ENCODE data around the gene SRRM4. TPM values are rescaled to one million over a fixed set of nuclear protein-coding genes. Genes with fewer than 3 reads are reported as not detected.

The SRRM4 gene
- under 1 TPM; under 0.01 TPM for polyA plus RNA-seq

DNA sequence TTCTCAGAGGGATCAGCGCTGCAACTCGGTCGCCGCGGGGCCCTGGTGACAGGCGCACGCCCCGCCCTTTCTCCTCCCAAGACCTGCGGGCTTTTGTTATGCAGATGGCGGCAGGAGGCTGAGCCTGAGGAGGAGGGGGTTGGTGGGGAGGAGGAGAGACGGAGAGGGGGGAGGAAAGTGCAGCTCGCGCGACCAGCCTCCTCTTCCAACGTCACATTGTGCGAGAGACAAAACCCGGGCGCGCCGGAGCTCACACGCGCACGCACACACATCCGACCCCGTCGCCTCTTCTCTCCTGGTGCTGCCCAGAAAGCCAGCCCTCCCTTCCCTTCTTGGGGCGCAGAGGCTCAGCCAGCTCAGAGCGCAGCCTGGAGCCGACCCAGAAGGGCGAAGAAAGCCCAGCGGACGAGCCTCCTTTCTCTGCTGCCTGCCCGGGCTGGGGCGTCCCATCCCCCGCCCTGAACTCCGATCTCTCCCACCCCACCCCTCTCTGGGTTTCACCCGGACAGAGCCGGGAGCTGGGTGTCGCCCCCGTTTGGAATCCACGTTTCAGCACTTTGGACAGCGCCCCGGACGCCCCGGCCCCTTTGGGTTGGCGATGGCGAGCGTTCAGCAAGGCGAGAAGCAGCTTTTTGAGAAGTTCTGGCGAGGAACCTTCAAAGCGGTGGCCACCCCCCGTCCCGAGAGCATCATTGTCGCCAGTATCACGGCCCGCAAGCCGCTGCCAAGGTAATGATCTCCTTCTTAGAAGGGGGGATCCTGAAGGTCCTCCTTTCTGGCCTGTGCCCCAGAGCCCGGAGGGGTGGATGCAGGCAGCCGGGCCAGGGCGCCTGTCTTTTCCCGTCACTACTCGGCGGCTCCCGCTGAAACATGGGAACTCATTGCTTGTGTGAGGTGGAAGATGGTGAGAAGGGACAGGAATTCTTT is at the start of gene SRRM4:
Gene SRRM4, plus strand, starts transcription at position 257 of the 927 bp plus-strand sequence. Its CDS starts 342 bp downstream, at position 599.
- Histone ChIP-seq H3K4me1 (ENCODE audit: control insufficient read depth in 2 of 2, insufficient read depth in 2 of 2, low read length in 1 of 2) (peaks cover 0 to 2% of the 10 kb centered on the region in 2 donors), H3K27ac (ENCODE audit: low read depth in 2 of 2, low read length in 1 of 2) (no peak within 1 kb of the TSS), H3K27me3 (ENCODE audit: control insufficient read depth in 1 of 2, insufficient read depth in 2 of 2, low read length in 2 of 2) (peaks cover 7 to 12% of the 10 kb centered on the region in 2 donors), H3K9me3 (ENCODE audit: control insufficient read depth in 2 of 2, insufficient read depth in 1 of 2, low read depth in 1 of 2, low read length in 1 of 2) (no peaks in the 10 kb centered on the region), H3K36me3 (ENCODE audit: control insufficient read depth in 2 of 2, insufficient read depth in 2 of 2, low read length in 1 of 2) (no peaks in the 10 kb centered on the region), H3K4me3 (ENCODE audit: low read depth in 1 of 2, low read length in 2 of 2) (no peak within 1 kb of the TSS)
- WGBS, 2 donors = 3 to 5% methylated on average over 63 to 64 of the region's 64 CpGs

- H3K4me3 ChIP-seq (ENCODE audit: low read depth in 1 of 2, low read length in 2 of 2) = no peak overlapping the region
- no peaks in the 10 kb centered on the region for H3K36me3 ChIP-seq (ENCODE audit: control insufficient read depth in 2 of 2, insufficient read depth in 2 of 2, low read length in 1 of 2)
- H3K27me3 ChIP-seq (ENCODE audit: control insufficient read depth in 1 of 2, insufficient read depth in 2 of 2, low read length in 2 of 2) = no peaks in the 10 kb centered on the region
- H3K4me1 ChIP-seq (ENCODE audit: control insufficient read depth in 2 of 2, insufficient read depth in 2 of 2, low read length in 1 of 2) = no peaks in the 10 kb centered on the region
- WGBS, 2 donors = 54 to 62% methylated on average over 10 of the region's 10 CpGs
- H3K9me3 ChIP-seq (ENCODE audit: control insufficient read depth in 2 of 2, insufficient read depth in 1 of 2, low read depth in 1 of 2, low read length in 1 of 2) = peaks cover 0 to 2% of the 10 kb centered on the region in 2 donors
- H3K27ac ChIP-seq (ENCODE audit: low read depth in 2 of 2, low read length in 1 of 2) = no peak overlapping the region
These were observed 35.1 kb upstream of the SRRM4 start for GRCh38 chr12:118946256-118946655.

DNA sequence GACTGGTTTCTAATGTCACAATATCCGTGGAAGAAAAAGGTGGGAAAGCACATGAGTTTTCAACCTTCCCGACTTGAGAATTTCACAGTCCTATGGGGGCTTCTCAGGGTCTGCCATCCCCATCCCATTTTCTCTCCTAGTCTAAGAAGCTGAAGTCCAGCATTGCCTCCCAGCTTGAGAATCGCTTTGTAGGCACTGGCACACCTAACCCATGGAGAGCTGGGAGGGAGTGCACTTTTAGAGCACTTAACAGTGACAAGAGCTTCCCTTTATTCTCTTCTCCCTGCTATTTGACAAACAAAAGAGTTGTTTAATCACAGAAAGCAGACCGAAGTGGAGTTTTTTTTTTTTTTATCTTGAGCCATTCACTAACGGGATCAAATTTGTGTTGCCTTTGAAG is 22.8 kb upstream of the SRRM4 start:
- Histone ChIP-seq H3K36me3 (ENCODE audit: control insufficient read depth in 2 of 2, insufficient read depth in 2 of 2, low read length in 1 of 2) (no peaks in the 10 kb centered on the region), H3K27ac (ENCODE audit: low read depth in 2 of 2, low read length in 1 of 2) (no peak overlapping the region), H3K9me3 (ENCODE audit: control insufficient read depth in 2 of 2, insufficient read depth in 1 of 2, low read depth in 1 of 2, low read length in 1 of 2) (no peaks in the 10 kb centered on the region), H3K27me3 (ENCODE audit: control insufficient read depth in 1 of 2, insufficient read depth in 2 of 2, low read length in 2 of 2) (no peaks in the 10 kb centered on the region), H3K4me3 (ENCODE audit: low read depth in 1 of 2, low read length in 2 of 2) (no peak overlapping the region), H3K4me1 (ENCODE audit: control insufficient read depth in 2 of 2, insufficient read depth in 2 of 2, low read length in 1 of 2) (no peaks in the 10 kb centered on the region)
- 43 to 52% methylated on average over 5 of the region's 5 CpGs for WGBS, 2 donors

DNA sequence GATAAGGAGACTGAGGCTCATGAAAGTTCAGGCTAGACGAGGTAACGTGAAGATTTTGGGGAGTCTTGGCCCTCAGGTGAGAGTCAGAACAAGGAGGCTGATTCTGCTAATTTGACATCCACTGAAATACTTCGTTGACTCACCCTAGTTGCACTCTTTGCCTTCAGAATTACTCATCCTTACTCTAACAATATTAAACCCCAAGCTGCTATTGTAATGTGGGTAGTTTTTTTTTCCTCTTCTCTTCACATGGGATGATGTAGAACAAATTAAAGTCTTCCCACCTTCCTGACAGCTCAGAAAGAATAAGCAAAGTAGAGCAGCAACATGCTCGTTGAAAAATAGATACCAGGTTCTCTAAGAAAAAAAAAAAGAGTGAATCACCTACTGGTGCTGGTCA is 22.0 kb upstream of the SRRM4 start:
- Histone ChIP-seq H3K4me1 (ENCODE audit: control insufficient read depth in 2 of 2, insufficient read depth in 2 of 2, low read length in 1 of 2) (no peaks in the 10 kb centered on the region), H3K27me3 (ENCODE audit: control insufficient read depth in 1 of 2, insufficient read depth in 2 of 2, low read length in 2 of 2) (no peaks in the 10 kb centered on the region)

DNA sequence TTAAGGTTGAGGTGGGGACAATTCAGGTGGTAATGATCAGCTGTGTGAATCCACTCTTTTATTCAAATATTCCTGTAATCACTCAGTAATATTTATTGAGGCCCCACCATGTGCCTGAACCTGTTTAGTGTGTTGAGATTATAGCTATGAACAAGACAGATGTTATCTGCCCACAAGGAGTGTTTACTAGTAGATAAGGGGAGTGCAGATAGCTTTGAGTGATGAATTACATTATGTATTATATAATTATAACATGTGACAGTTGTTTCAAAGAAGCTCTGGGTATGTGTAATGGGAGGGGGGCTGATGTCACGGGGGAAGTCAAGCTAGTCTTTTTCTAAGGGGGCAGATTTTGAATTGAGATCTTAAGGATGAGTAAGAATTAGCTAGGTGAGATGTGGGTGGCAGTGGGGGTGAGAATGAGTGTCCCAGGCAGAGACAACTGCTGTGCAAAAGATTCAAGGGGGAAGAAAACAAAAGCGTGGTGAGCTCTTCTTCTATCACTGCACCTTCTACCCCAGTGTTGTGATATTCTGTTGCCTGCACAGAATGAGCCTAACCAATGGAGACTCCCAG is 21.3 kb upstream of the SRRM4 start:
- H3K27ac ChIP-seq (ENCODE audit: low read depth in 2 of 2, low read length in 1 of 2) = no peak overlapping the region
- no peaks in the 10 kb centered on the region for H3K27me3 ChIP-seq (ENCODE audit: control insufficient read depth in 1 of 2, insufficient read depth in 2 of 2, low read length in 2 of 2)
- no peaks in the 10 kb centered on the region for H3K36me3 ChIP-seq (ENCODE audit: control insufficient read depth in 2 of 2, insufficient read depth in 2 of 2, low read length in 1 of 2)
- H3K9me3 ChIP-seq (ENCODE audit: control insufficient read depth in 2 of 2, insufficient read depth in 1 of 2, low read depth in 1 of 2, low read length in 1 of 2) = no peaks in the 10 kb centered on the region
- H3K4me3 ChIP-seq (ENCODE audit: low read depth in 1 of 2, low read length in 2 of 2) = no peak overlapping the region
- no peaks in the 10 kb centered on the region for H3K4me1 ChIP-seq (ENCODE audit: control insufficient read depth in 2 of 2, insufficient read depth in 2 of 2, low read length in 1 of 2)
- 45 to 54% methylated on average over 2 of the region's 2 CpGs for WGBS, 2 donors

More for the DNA sequence above, 22.0 kb upstream of the SRRM4 start:
- H3K4me3 ChIP-seq (ENCODE audit: low read depth in 1 of 2, low read length in 2 of 2) = no peak overlapping the region
- 53 to 56% methylated on average over 4 of the region's 4 CpGs for WGBS, 2 donors
- H3K27ac ChIP-seq (ENCODE audit: low read depth in 2 of 2, low read length in 1 of 2) = no peak overlapping the region
- H3K9me3 ChIP-seq (ENCODE audit: control insufficient read depth in 2 of 2, insufficient read depth in 1 of 2, low read depth in 1 of 2, low read length in 1 of 2) = no peaks in the 10 kb centered on the region
- no peaks in the 10 kb centered on the region for H3K36me3 ChIP-seq (ENCODE audit: control insufficient read depth in 2 of 2, insufficient read depth in 2 of 2, low read length in 1 of 2)

GRCh38 chr12:118960865-118961264 is 20.5 kb upstream of the SRRM4 start:
- 73 to 78% methylated on average over 6 of the region's 6 CpGs for WGBS, 2 donors
- no peaks in the 10 kb centered on the region for H3K4me1 ChIP-seq (ENCODE audit: control insufficient read depth in 2 of 2, insufficient read depth in 2 of 2, low read length in 1 of 2)
- no peaks in the 10 kb centered on the region for H3K36me3 ChIP-seq (ENCODE audit: control insufficient read depth in 2 of 2, insufficient read depth in 2 of 2, low read length in 1 of 2)
- no peaks in the 10 kb centered on the region for H3K27me3 ChIP-seq (ENCODE audit: control insufficient read depth in 1 of 2, insufficient read depth in 2 of 2, low read length in 2 of 2)
- no peak overlapping the region for H3K4me3 ChIP-seq (ENCODE audit: low read depth in 1 of 2, low read length in 2 of 2)
- H3K27ac ChIP-seq (ENCODE audit: low read depth in 2 of 2, low read length in 1 of 2) = no peak overlapping the region
- no peaks in the 10 kb centered on the region for H3K9me3 ChIP-seq (ENCODE audit: control insufficient read depth in 2 of 2, insufficient read depth in 1 of 2, low read depth in 1 of 2, low read length in 1 of 2)

DNA sequence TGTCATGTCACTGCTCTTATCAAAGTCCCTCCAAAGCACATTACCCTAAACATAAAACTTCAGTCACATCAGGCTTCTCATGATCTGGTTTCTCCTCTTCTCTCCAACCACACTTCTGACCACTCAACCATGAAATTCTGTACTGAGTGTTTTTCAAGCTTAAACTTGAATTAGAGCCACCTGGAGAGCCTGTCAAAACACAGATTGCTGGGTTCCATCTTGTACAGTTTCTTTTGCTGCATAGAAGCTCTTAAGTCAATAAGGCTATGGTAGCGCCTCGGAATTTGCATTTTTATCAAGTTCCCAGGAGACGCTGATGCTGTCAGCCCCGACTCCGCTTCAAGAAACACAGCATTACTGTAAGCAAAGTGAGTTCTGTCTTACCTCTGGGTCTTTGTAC is 16.4 kb upstream of the SRRM4 start:
- Histone ChIP-seq H3K4me1 (ENCODE audit: control insufficient read depth in 2 of 2, insufficient read depth in 2 of 2, low read length in 1 of 2) (no peaks in the 10 kb centered on the region), H3K27ac (ENCODE audit: low read depth in 2 of 2, low read length in 1 of 2) (no peak overlapping the region), H3K27me3 (ENCODE audit: control insufficient read depth in 1 of 2, insufficient read depth in 2 of 2, low read length in 2 of 2) (no peaks in the 10 kb centered on the region), H3K4me3 (ENCODE audit: low read depth in 1 of 2, low read length in 2 of 2) (no peak overlapping the region), H3K9me3 (ENCODE audit: control insufficient read depth in 2 of 2, insufficient read depth in 1 of 2, low read depth in 1 of 2, low read length in 1 of 2) (no peaks in the 10 kb centered on the region), H3K36me3 (ENCODE audit: control insufficient read depth in 2 of 2, insufficient read depth in 2 of 2, low read length in 1 of 2) (no peaks in the 10 kb centered on the region)
- 77 to 82% methylated on average over 5 of the region's 5 CpGs for WGBS, 2 donors

- Histone ChIP-seq H3K36me3 (ENCODE audit: control insufficient read depth in 2 of 2, insufficient read depth in 2 of 2, low read length in 1 of 2) (no peaks in the 10 kb centered on the region), H3K27me3 (ENCODE audit: control insufficient read depth in 1 of 2, insufficient read depth in 2 of 2, low read length in 2 of 2) (no peaks in the 10 kb centered on the region), H3K9me3 (ENCODE audit: control insufficient read depth in 2 of 2, insufficient read depth in 1 of 2, low read depth in 1 of 2, low read length in 1 of 2) (no peaks in the 10 kb centered on the region), H3K27ac (ENCODE audit: low read depth in 2 of 2, low read length in 1 of 2) (no peak overlapping the region), H3K4me1 (ENCODE audit: control insufficient read depth in 2 of 2, insufficient read depth in 2 of 2, low read length in 1 of 2) (no peaks in the 10 kb centered on the region), H3K4me3 (ENCODE audit: low read depth in 1 of 2, low read length in 2 of 2) (no peak overlapping the region)
- WGBS, 2 donors = 58% methylated on average over 5 of the region's 5 CpGs
These were observed 10.5 kb upstream of the SRRM4 start for GRCh38 chr12:118970856-118971255.

- 80 to 87% methylated on average over 2 of the region's 2 CpGs for WGBS, 2 donors
- Histone ChIP-seq H3K27ac (ENCODE audit: low read depth in 2 of 2, low read length in 1 of 2) (no peak overlapping the region), H3K27me3 (ENCODE audit: control insufficient read depth in 1 of 2, insufficient read depth in 2 of 2, low read length in 2 of 2) (no peaks in the 10 kb centered on the region)
These were observed 8.4 kb upstream of the SRRM4 start for GRCh38 chr12:118972982-118973381.

More at GRCh38 chr12:118972982-118973381, 8.4 kb upstream of the SRRM4 start:
- Histone ChIP-seq H3K9me3 (ENCODE audit: control insufficient read depth in 2 of 2, insufficient read depth in 1 of 2, low read depth in 1 of 2, low read length in 1 of 2) (no peaks in the 10 kb centered on the region), H3K36me3 (ENCODE audit: control insufficient read depth in 2 of 2, insufficient read depth in 2 of 2, low read length in 1 of 2) (no peaks in the 10 kb centered on the region), H3K4me1 (ENCODE audit: control insufficient read depth in 2 of 2, insufficient read depth in 2 of 2, low read length in 1 of 2) (no peaks in the 10 kb centered on the region), H3K4me3 (ENCODE audit: low read depth in 1 of 2, low read length in 2 of 2) (no peak overlapping the region)
